Measurements from ENCODE around the gene CPA3.

- TF ChIP-seq CTCF (IDR thresholded peaks at IDR 0.05; ENCODE audit: insufficient read depth, low read length) (no peak), REST (IDR thresholded peaks at IDR 0.05; ENCODE audit: insufficient replicate concordance, low read depth) (no peak), SPI1 (IDR thresholded peaks at IDR 0.05; ENCODE audit: borderline replicate concordance, low read depth) (no peak), POLR2AphosphoS5 (IDR thresholded peaks at IDR 0.05; ENCODE audit: low read depth) (no peak)
These were observed 42.1 kb upstream of the CPA3 start for GRCh38 chr3:148823026-148823425.

All from HL-60 (cell line).